Measurements from ENCODE around the gene OPRPN. TPM values are rescaled to one million over a fixed set of nuclear protein-coding genes. Genes with fewer than 3 reads are reported as not detected.

The OPRPN gene
- polyA plus RNA-seq, 12 donors: not detected

Other genes starting within 250 kb of the OPRPN start
- gene PRR27, start 243.7 kb upstream of the OPRPN start, polyA plus RNA-seq (ENCODE audit: insufficient read length in 12 of 12): under 1 TPM in 3 of 12 donors, not detected in 9; 0.04 to 0.10 (median 0.04) TPM
- gene ODAM, start 202.2 kb upstream of the OPRPN start, polyA plus RNA-seq (ENCODE audit: insufficient read length in 12 of 12): 1 to 10 TPM in 1 of 12 donors, under 1 TPM in 2, not detected in 9; 0.20 to 1.8 (median 0.77) TPM
- gene FDCSP, start 171.8 kb upstream of the OPRPN start, polyA plus RNA-seq (ENCODE audit: insufficient read length in 12 of 12): 10 to 100 TPM in 1 of 12 donors, 1 to 10 TPM in 4, under 1 TPM in 4, not detected in 3; 0.29 to 21.1 (median 1.1) TPM
- under 1 TPM in 1 of 12 donors, not detected in 11; 0.21 TPM for gene CSN3, start 155.3 kb upstream of the OPRPN start, polyA plus RNA-seq (ENCODE audit: insufficient read length in 12 of 12)
- under 1 TPM in 2 of 12 donors, not detected in 10; 0.11 to 0.12 TPM for gene CABS1, start 63.0 kb upstream of the OPRPN start, polyA plus RNA-seq (ENCODE audit: insufficient read length in 12 of 12)
- under 1 TPM in 1 of 12 donors, not detected in 11; 0.36 TPM for gene SMR3A, start 37.2 kb upstream of the OPRPN start, polyA plus RNA-seq (ENCODE audit: insufficient read length in 12 of 12)
- gene SMR3B, start 14.8 kb upstream of the OPRPN start, polyA plus RNA-seq (ENCODE audit: insufficient read length in 12 of 12): under 1 TPM in 1 of 12 donors, not detected in 11; 0.26 TPM
- under 1 TPM in 1 of 12 donors, not detected in 11; 0.21 TPM for gene MUC7, start 74.3 kb downstream of the OPRPN start, polyA plus RNA-seq (ENCODE audit: insufficient read length in 12 of 12)
- gene AMTN, start 120.6 kb downstream of the OPRPN start, polyA plus RNA-seq (ENCODE audit: insufficient read length in 12 of 12): not detected
- under 1 TPM in 1 of 12 donors, not detected in 11; 0.08 TPM for gene AMBN, start 194.3 kb downstream of the OPRPN start, polyA plus RNA-seq (ENCODE audit: insufficient read length in 12 of 12)
- gene ENAM, start 230.8 kb downstream of the OPRPN start, polyA plus RNA-seq (ENCODE audit: insufficient read length in 12 of 12): 1 to 10 TPM in 11 of 12 donors, not detected in 1; 1.4 to 4.8 (median 3.7) TPM